K562 (cell line): Measurements from ENCODE around the gene ZFP64. TPM values are rescaled to one million over a fixed set of nuclear protein-coding genes. Genes with fewer than 3 reads are reported as not detected.

Experiments
- CBX2 ChIP-seq: fragments of 200-600 bp; sonication (generic); IDR thresholded peaks from one replicate; pipeline ENCODE4 v1.6.1; 2012; ENCODE audit warnings: mild to moderate bottlenecking, low read length, inconsistent platforms; ENCODE audit not compliant: insufficient read depth, poor library complexity, severe bottlenecking
- DDX20 ChIP-seq: fragments of 450-650 bp; IDR thresholded peaks from 2 replicates; pipeline ENCODE4 v1.6.1; 2016; ENCODE audit warnings: missing genetic modification characterization, low read depth, mild to moderate bottlenecking, missing compliant biosample characterization, moderate library complexity
- HSF4 ChIP-seq: fragments of 250-450 bp; sonication (Bioruptor Pico); IDR thresholded peaks from 2 replicates; pipeline ENCODE4 v2.1.2; 2022; ENCODE audit warnings: mild to moderate bottlenecking, moderate library complexity, borderline replicate concordance
- NFE2L1 ChIP-seq: fragments of 450-650 bp; IDR thresholded peaks from 2 replicates; pipeline ENCODE4 v1.6.1; 2016; ENCODE audit warnings: missing genetic modification characterization, low read depth, mild to moderate bottlenecking, missing compliant biosample characterization, moderate library complexity, borderline replicate concordance
- RBM22 ChIP-seq: fragments of 200-400 bp; formaldehyde crosslinking; IDR thresholded peaks from 2 replicates; pipeline ENCODE4 v1.6.1; 2018; ENCODE audit warnings: low read length, low read depth; ENCODE audit not compliant: poor library complexity, severe bottlenecking
- TBP ChIP-seq: optimal IDR thresholded peaks from 2 replicates; pipeline ENCODE3; 2011; ENCODE audit warnings: low read depth, low read length, improper control_type of control experiment
- ZBED1 ChIP-seq: IDR thresholded peaks from 2 replicates; pipeline ENCODE4 v1.6.1; 2014
- ZFP36 ChIP-seq: fragments of 150-350 bp; IDR thresholded peaks from 2 replicates; pipeline ENCODE4 v1.6.1; 2018; ENCODE audit warnings: low read length, low read depth; ENCODE audit not compliant: partially characterized antibody
- ZNF12 ChIP-seq: sonication (generic); formaldehyde crosslinking; IDR thresholded peaks from 2 replicates; pipeline ENCODE4 v1.4.0; 2020; ENCODE audit warnings: mild to moderate bottlenecking, missing genetic modification reagents
- ZNF175 ChIP-seq: fragments of 200-800 bp; sonication (Bioruptor generic); IDR thresholded peaks from 2 replicates; pipeline ENCODE4 v1.6.1; 2016; ENCODE audit warnings: low read depth, mild to moderate bottlenecking, missing genetic modification characterization, missing compliant biosample characterization
- ZNF311 ChIP-seq: fragments of 250-450 bp; sonication (Bioruptor Pico); IDR thresholded peaks from 2 replicates; pipeline ENCODE4 v1.4.0; 2020; ENCODE audit warnings: mild to moderate bottlenecking, moderate library complexity
- polyA plus RNA-seq, 8 experiments: library from polyadenylated mRNA; depleted of rRNA in 4 of 8; stranded (reverse) in 5 of 8; unstranded in 3 of 8; fragments of >200 nt; fragmentation: Nextera tagmentation in 2 of 8; fragmentation: Illumina TruSeq in 1 of 8; extraction: Ambion mirVana in 2 of 8; extraction: Trizol in 1 of 8; gene quantifications; 2 replicates each; pipeline versions ENCODE4 v1.2.1 to v1.2.3, GENCODE V29; 2011 to 2014; ENCODE audit warnings: inconsistent platforms in 1 of 8, missing spikeins in 1 of 8
- total RNA-seq, 7 experiments: library from RNA; depleted of rRNA in 6 of 7; stranded (reverse); fragments of >200 nt in 6 of 7; fragmentation: Illumina TruSeq in 2 of 7; extraction: Trizol in 2 of 7; gene quantifications; 2 replicates each; pipeline versions ENCODE4 v1.2.1 to v1.2.3, GENCODE V29; 2011 to 2021; ENCODE audit warnings: low replicate concordance in 1 of 7
- TF ChIP-seq, protein P1 (sequence below): fragments of 450-650 bp; IDR thresholded peaks from 2 replicates; pipeline ENCODE4 v1.6.1; 2016; ENCODE audit warnings: low read depth
- TF ChIP-seq, protein P2 (sequence below): fragments of 450-650 bp; formaldehyde crosslinking; IDR thresholded peaks from 2 replicates; pipeline ENCODE4 v1.4.0; 2022; ENCODE audit warnings: missing genetic modification characterization
- TF ChIP-seq, protein P3 (sequence below): sonication (generic); formaldehyde crosslinking; IDR thresholded peaks from 2 replicates; pipeline ENCODE4 v1.8.0; 2022; ENCODE audit warnings: missing genetic modification reagents, mild to moderate bottlenecking, moderate library complexity, borderline replicate concordance

ZFP64 gene
- total and polyA plus RNA-seq, 9 of the 15 experiments (the other 6 are each of a cell fraction or from before 2014, with no cell fraction given) = 1.4 to 13.4 (median 7.0) TPM

DNA sequence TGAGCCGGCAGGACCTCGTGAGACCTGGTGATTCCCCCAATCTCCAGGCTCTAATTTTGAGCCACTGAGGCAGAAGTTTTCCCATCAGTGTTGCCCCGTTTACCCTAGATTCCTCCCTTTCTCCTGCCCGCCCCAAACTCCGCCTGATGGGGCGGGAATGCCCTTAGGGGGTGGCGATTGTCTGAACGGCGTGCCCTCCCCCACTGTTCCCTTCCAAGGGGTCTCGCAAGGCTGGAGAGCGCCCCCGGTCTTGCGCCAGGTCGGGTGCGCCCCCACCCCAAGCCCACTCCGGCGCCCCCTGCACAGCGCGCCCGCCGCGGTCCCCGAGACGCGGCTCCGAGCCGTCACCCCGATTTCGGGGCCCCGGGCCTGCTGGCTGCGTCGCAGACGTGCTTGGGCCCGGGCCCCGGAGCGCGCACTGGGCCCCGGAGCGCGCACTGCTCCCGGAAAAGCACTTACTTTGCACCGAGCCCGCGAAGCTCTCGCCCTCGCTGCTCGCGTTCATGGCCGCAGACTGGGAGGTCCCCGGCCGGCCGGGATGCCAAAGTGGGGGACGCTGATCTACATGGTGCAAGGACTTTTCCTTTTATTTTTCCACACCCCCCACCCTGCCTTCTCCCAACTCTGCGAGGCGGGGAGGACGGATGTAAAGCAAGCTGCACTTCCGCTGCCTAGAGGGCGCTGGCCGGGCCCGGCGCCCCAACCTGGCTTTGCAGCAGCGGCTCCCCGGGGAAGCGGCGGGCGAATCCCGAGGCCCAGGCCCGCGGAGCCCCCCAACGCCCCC lies at the start of gene ZFP64 (continued):
- TF ChIP-seq ZFP36 (no peak), TBP (peak; percentile 68), ZNF175 (CRISPR knock-in tag) (no peak), RBM22 (peak; percentile 53), DDX20 (no peak), CBX2 (no peak), NFE2L1 (tag) (no peak), ZBED1 (no peak), ZNF311 (CRISPR knock-in tag) (no peak), HSF4 (CRISPR knock-in tag) (no peak), ZNF12 (CRISPR knock-in tag) (no peak)
- TF ChIP-seq, protein P1, sequence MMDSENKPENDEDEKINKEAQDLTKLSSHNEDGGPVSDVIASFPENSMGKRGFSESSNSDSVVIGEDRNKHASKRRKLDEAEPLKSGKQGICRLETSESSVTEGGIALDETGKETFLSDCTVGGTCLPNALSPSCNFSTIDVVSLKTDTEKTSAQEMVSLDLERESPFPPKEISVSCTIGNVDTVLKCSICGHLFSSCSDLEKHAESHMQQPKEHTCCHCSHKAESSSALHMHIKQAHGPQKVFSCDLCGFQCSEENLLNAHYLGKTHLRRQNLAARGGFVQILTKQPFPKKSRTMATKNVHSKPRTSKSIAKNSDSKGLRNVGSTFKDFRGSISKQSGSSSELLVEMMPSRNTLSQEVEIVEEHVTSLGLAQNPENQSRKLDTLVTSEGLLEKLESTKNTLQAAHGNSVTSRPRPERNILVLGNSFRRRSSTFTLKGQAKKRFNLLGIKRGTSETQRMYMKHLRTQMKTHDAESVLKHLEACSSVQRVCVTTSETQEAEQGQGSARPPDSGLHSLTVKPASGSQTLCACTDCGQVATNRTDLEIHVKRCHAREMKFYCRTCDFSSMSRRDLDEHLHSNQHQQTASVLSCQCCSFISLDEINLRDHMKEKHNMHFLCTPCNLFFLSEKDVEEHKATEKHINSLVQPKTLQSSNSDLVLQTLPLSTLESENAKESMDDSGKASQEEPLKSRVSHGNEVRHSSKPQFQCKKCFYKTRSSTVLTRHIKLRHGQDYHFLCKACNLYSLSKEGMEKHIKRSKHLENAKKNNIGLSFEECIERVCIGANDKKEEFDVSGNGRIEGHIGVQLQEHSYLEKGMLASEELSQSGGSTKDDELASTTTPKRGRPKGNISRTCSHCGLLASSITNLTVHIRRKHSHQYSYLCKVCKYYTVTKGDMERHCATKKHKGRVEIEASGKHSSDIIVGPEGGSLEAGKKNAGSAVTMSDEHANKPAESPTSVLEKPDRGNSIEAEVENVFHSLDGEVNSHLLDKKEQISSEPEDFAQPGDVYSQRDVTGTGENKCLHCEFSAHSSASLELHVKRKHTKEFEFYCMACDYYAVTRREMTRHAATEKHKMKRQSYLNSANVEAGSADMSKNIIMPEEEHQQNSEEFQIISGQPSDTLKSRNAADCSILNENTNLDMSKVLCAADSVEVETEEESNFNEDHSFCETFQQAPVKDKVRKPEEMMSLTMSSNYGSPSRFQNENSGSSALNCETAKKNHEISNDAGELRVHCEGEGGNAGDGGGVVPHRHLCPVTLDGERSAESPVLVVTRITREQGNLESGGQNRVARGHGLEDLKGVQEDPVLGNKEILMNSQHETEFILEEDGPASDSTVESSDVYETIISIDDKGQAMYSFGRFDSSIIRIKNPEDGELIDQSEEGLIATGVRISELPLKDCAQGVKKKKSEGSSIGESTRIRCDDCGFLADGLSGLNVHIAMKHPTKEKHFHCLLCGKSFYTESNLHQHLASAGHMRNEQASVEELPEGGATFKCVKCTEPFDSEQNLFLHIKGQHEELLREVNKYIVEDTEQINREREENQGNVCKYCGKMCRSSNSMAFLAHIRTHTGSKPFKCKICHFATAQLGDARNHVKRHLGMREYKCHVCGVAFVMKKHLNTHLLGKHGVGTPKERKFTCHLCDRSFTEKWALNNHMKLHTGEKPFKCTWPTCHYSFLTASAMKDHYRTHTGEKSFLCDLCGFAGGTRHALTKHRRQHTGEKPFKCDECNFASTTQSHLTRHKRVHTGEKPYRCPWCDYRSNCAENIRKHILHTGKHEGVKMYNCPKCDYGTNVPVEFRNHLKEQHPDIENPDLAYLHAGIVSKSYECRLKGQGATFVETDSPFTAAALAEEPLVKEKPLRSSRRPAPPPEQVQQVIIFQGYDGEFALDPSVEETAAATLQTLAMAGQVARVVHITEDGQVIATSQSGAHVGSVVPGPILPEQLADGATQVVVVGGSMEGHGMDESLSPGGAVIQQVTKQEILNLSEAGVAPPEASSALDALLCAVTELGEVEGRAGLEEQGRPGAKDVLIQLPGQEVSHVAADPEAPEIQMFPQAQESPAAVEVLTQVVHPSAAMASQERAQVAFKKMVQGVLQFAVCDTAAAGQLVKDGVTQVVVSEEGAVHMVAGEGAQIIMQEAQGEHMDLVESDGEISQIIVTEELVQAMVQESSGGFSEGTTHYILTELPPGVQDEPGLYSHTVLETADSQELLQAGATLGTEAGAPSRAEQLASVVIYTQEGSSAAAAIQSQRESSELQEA = no peak
- TF ChIP-seq, protein P2, sequence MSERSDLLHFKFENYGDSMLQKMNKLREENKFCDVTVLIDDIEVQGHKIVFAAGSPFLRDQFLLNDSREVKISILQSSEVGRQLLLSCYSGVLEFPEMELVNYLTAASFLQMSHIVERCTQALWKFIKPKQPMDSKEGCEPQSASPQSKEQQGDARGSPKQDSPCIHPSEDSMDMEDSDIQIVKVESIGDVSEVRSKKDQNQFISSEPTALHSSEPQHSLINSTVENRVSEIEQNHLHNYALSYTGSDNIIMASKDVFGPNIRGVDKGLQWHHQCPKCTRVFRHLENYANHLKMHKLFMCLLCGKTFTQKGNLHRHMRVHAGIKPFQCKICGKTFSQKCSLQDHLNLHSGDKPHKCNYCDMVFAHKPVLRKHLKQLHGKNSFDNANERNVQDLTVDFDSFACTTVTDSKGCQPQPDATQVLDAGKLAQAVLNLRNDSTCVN = no peak
- TF ChIP-seq, protein P3, sequence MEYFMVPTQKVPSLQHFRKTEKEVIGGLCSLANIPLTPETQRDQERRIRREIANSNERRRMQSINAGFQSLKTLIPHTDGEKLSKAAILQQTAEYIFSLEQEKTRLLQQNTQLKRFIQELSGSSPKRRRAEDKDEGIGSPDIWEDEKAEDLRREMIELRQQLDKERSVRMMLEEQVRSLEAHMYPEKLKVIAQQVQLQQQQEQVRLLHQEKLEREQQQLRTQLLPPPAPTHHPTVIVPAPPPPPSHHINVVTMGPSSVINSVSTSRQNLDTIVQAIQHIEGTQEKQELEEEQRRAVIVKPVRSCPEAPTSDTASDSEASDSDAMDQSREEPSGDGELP (CRISPR knock-in tag) = no peak; the same call in 1 of the 2 replicates
